ENCODE data around the gene HDHD3.

DNA sequence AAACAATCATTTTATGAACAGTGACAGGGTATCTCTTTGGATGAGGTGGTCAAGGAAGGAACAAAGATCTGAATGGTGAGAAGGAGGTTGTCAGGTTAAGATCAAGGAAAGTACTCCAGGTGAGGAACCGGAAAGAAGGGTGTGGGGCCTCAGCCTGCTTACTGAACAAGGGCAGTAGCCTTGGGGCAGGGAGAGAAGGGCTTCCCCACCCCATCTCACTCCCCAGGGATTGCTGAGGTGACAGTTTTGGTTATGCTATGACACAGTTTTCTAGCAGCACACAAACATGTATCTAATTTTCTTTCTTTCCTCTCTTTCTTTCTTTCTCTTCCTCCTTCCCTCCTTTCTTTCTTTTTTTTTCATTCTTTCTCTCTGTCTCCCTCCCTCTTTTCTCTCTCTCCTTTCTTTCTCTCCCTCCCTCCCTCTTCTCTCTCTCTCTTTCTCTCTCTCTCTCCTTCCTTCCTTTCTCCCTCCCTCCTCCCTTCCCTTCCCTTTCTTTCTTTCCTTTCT lies 4.1 kb upstream of the HDHD3 start:
- TF ChIP-seq, protein P1, sequence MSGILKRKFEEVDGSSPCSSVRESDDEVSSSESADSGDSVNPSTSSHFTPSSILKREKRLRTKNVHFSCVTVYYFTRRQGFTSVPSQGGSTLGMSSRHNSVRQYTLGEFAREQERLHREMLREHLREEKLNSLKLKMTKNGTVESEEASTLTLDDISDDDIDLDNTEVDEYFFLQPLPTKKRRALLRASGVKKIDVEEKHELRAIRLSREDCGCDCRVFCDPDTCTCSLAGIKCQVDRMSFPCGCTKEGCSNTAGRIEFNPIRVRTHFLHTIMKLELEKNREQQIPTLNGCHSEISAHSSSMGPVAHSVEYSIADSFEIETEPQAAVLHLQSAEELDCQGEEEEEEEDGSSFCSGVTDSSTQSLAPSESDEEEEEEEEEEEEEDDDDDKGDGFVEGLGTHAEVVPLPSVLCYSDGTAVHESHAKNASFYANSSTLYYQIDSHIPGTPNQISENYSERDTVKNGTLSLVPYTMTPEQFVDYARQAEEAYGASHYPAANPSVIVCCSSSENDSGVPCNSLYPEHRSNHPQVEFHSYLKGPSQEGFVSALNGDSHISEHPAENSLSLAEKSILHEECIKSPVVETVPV (CRISPR knock-in tag; IDR thresholded peaks at IDR 0.05), result no peak
- TF ChIP-seq, protein P2, sequence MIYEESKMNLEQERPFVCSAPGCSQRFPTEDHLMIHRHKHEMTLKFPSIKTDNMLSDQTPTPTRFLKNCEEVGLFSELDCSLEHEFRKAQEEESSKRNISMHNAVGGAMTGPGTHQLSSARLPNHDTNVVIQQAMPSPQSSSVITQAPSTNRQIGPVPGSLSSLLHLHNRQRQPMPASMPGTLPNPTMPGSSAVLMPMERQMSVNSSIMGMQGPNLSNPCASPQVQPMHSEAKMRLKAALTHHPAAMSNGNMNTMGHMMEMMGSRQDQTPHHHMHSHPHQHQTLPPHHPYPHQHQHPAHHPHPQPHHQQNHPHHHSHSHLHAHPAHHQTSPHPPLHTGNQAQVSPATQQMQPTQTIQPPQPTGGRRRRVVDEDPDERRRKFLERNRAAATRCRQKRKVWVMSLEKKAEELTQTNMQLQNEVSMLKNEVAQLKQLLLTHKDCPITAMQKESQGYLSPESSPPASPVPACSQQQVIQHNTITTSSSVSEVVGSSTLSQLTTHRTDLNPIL (CRISPR knock-in tag; IDR thresholded peaks at IDR 0.05; ENCODE audit: low read depth), result no peak
- no peak for TF ChIP-seq PPARA (CRISPR knock-in tag; IDR thresholded peaks at IDR 0.05; ENCODE audit: borderline replicate concordance)
- TF ChIP-seq ZNF70 (CRISPR knock-in tag; IDR thresholded peaks at IDR 0.05), result no peak
